K562 (cell line): ENCODE measurements around the gene APIP. TPM values are rescaled to one million over a fixed set of nuclear protein-coding genes. Genes with fewer than 3 reads are reported as not detected.

Experiments used
- ATAC-seq: fragments of 200-7000 bp; cut with Tn5 transposase; 3 replicates; pipeline ENCODE4 v1.9.1; 2020; ENCODE audit warnings: moderate library complexity
- BruUV-seq: library from RNA; stranded (reverse); fragments of 400-500 nt; replicated peaks from 2 replicates; lab custom pipeline; 2021; lab: Mats Ljungman, UMichigan
- CTCF ChIA-PET: fragments of 300-600 bp; formaldehyde crosslinking; extraction: SDS; loops from one replicate; lab custom pipeline; 2021; ENCODE audit warnings: low intra/inter-chr PET ratio; lab: Yijun Ruan, JAX
- POLR2A ChIA-PET: fragments of 300-600, 350-650 bp; sonication (Branson Sonifier 250); formaldehyde crosslinking; extraction: SDS; loops from one replicate; lab custom pipeline; 2021; ENCODE audit warnings: antibody characterized with exemption, inconsistent platforms; lab: Yijun Ruan, JAX
- DNase-seq, 4 experiments: peaks; one replicate each; pipeline versions ENCODE4 v3.0.0 to v3.0.0-alpha.2; 2011 to 2018; ENCODE audit warnings: low spot score in 3 of 4, mixed read lengths in 3 of 4; ENCODE audit errors: extremely low read depth in 1 of 4
- FAIRE-seq: peaks from 2 replicates; lab custom pipeline; 2011; peaks lifted over from hg19 to GRCh38; lab: Jason Lieb, UNC
- H2AFZ ChIP-seq: 2 replicates; pipeline ENCODE4 v1.6.0; 2011; ENCODE audit warnings: low read depth, low read length, control low read depth, inconsistent platforms
- H3K27ac ChIP-seq: fragments of 200-600 bp; 3 replicates; pipeline ENCODE4 v1.8.0; 2011; ENCODE audit warnings: low read depth, mild to moderate bottlenecking, control low read depth, inconsistent platforms, low read length, moderate library complexity, mixed read lengths; ENCODE audit errors: extremely low read depth
- H3K27me3 ChIP-seq, 2 experiments: fragments of 300-600 bp in 1 of 2; 2 replicates in 1 of 2; 3 replicates in 1 of 2; pipeline versions ENCODE4 v1.6.0 to v1.8.0; 2011; ENCODE audit warnings: inconsistent platforms in 2 of 2, low read length in 2 of 2, mild to moderate bottlenecking in 1 of 2, mixed read lengths in 1 of 2, moderate library complexity in 1 of 2; ENCODE audit not compliant: control insufficient read depth in 2 of 2, insufficient read depth in 2 of 2
- H3K36me3 ChIP-seq: fragments of 300-600 bp; 3 replicates; pipeline ENCODE4 v1.8.0; 2011; ENCODE audit warnings: mild to moderate bottlenecking, low read length, inconsistent platforms; ENCODE audit not compliant: control insufficient read depth, insufficient read depth
- H3K4me1 ChIP-seq, 2 experiments: fragments of 200-600 bp in 1 of 2; replicated peaks in 1 of 2; 2 replicates in 1 of 2; 3 replicates in 1 of 2; pipeline versions ENCODE4 v1.5.1 to v1.8.0; 2011; ENCODE audit warnings: inconsistent platforms in 2 of 2, low read length in 2 of 2, mild to moderate bottlenecking in 1 of 2, mixed read lengths in 1 of 2, moderate library complexity in 1 of 2; ENCODE audit not compliant: control insufficient read depth in 2 of 2, insufficient read depth in 2 of 2
- H3K4me2 ChIP-seq: 2 replicates; pipeline ENCODE4 v1.6.1; 2011; ENCODE audit warnings: low read length, control low read depth, inconsistent platforms, mixed read lengths; ENCODE audit not compliant: insufficient read depth
- H3K4me3 ChIP-seq: fragments of 200-600 bp; sonication (generic), shearing (Covaris generic); 2 replicates; pipeline ENCODE4 v1.5.1; 2016; ENCODE audit warnings: control low read depth, inconsistent platforms
- H3K79me2 ChIP-seq: fragments of 200-600 bp; 3 replicates; pipeline ENCODE4 v1.8.0; 2011; ENCODE audit warnings: low read length, inconsistent platforms; ENCODE audit not compliant: control insufficient read depth, insufficient read depth
- H3K9ac ChIP-seq, 2 experiments: 2 replicates each; pipeline versions ENCODE4 v1.6.0 to v1.6.1; 2011; ENCODE audit warnings: low read depth in 2 of 2, low read length in 2 of 2, control low read depth in 1 of 2, inconsistent platforms in 1 of 2, mild to moderate bottlenecking in 1 of 2, mixed read lengths in 1 of 2; ENCODE audit not compliant: insufficient read depth in 1 of 2
- H3K9me1 ChIP-seq: one replicate; pipeline ENCODE4 v1.6.0; 2011; ENCODE audit warnings: inconsistent platforms, mild to moderate bottlenecking, low read length, moderate library complexity; ENCODE audit not compliant: control insufficient read depth, insufficient read depth
- H3K9me3 ChIP-seq: replicated peaks from 2 replicates; pipeline ENCODE4 v1.5.1; 2011; ENCODE audit warnings: low read depth, low read length, inconsistent platforms; ENCODE audit not compliant: control insufficient read depth, insufficient read depth
- H4K20me1 ChIP-seq: replicated peaks from 2 replicates; pipeline ENCODE4 v1.6.1; 2011; ENCODE audit warnings: low read length, inconsistent platforms, mixed read lengths; ENCODE audit not compliant: control insufficient read depth, insufficient read depth
- CTBP1 ChIP-seq: fragments of 450-650 bp; IDR thresholded peaks from 2 replicates; pipeline ENCODE4 v1.6.1; 2016; ENCODE audit warnings: borderline replicate concordance
- L3MBTL2 ChIP-seq: fragments of 450-650 bp; IDR thresholded peaks from 2 replicates; pipeline ENCODE4 v1.6.1; 2016; ENCODE audit warnings: mild to moderate bottlenecking, moderate library complexity
- MEF2A ChIP-seq: IDR thresholded peaks from 2 replicates; pipeline ENCODE4 v1.6.1; 2011; ENCODE audit warnings: low read depth, mild to moderate bottlenecking, low read length, moderate library complexity; ENCODE audit not compliant: control insufficient read depth
- NEUROD1 ChIP-seq: fragments of 150-350 bp; IDR thresholded peaks from 2 replicates; pipeline ENCODE4 v1.6.1; 2014; ENCODE audit warnings: borderline replicate concordance, low read length, low read depth; ENCODE audit not compliant: partially characterized antibody
- NFE2 ChIP-seq: IDR thresholded peaks from 2 replicates; pipeline ENCODE4 v1.6.1; 2014; ENCODE audit warnings: antibody characterized with exemption, low read depth
- NRF1 ChIP-seq, 2 experiments: fragments of 450-650 bp; IDR thresholded peaks in 1 of 2; conservative IDR thresholded peaks in 1 of 2; 2 replicates each; pipeline ENCODE4 v1.6.1; 2014; ENCODE audit warnings: mild to moderate bottlenecking in 2 of 2
- WGBS: fragments of 100-300 bp; shearing (Covaris generic); methylation state at CpG from one replicate; pipeline ENCODE4 v1.1.6; 2016; ENCODE audit warnings: low coverage, mixed read lengths; ENCODE audit not compliant: insufficient coverage; ENCODE audit errors: missing lambda C conversion rate; 5-methylcytosine and 5-hydroxymethylcytosine counted together
- in situ Hi-C: fragments of 300-500 bp; cut with MboI; formaldehyde crosslinking; loops from 4 replicates; pipeline ENCODE4 v1.15.0; 2018; ENCODE audit warnings: inconsistent platforms, mixed read lengths
- intact Hi-C: fragments of 100-400 bp; cut with micrococcal nuclease; formaldehyde crosslinking; loops from 2 replicates; pipeline ENCODE4 v1.14.2; 2022
- polyA plus RNA-seq, 8 experiments: library from polyadenylated mRNA; depleted of rRNA in 4 of 8; stranded (reverse) in 5 of 8; unstranded in 3 of 8; fragments of >200 nt; fragmentation: Nextera tagmentation in 2 of 8; fragmentation: Illumina TruSeq in 1 of 8; extraction: Ambion mirVana in 2 of 8; extraction: Trizol in 1 of 8; gene quantifications; 2 replicates each; pipeline versions ENCODE4 v1.2.1 to v1.2.3, GENCODE V29; 2011 to 2014; ENCODE audit warnings: inconsistent platforms in 1 of 8, missing spikeins in 1 of 8
- total RNA-seq, 7 experiments: library from RNA; depleted of rRNA in 6 of 7; stranded (reverse); fragments of >200 nt in 6 of 7; fragmentation: Illumina TruSeq in 2 of 7; extraction: Trizol in 2 of 7; gene quantifications; 2 replicates each; pipeline versions ENCODE4 v1.2.1 to v1.2.3, GENCODE V29; 2011 to 2021; ENCODE audit warnings: low replicate concordance in 1 of 7

The APIP gene
- total and polyA plus RNA-seq, 9 of the 15 experiments (the other 6 are each of a cell fraction or from before 2014, with no cell fraction given) = 63.7 to 110 (median 82.8) TPM

DNA sequence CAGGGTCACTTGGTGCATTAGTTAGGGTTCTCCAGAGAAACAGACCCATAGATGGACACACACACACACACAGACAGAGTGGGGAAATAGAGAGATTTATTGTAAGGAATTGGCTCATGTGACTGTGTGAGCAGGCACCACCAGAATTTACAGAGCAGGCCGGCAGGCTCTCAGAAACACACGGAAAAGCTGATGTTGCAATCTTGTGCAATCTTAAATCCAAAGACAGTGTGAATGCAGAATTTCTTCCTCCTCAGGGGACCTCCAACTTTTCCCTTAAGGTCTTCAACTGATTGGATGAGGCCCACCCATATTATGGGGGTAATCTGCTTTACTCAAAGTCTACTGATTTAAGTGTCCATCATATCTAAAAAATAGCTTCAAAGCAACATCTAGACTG is 49.8 kb downstream of the APIP start (continued):
- no peak for TF ChIP-seq NEUROD1

DNA sequence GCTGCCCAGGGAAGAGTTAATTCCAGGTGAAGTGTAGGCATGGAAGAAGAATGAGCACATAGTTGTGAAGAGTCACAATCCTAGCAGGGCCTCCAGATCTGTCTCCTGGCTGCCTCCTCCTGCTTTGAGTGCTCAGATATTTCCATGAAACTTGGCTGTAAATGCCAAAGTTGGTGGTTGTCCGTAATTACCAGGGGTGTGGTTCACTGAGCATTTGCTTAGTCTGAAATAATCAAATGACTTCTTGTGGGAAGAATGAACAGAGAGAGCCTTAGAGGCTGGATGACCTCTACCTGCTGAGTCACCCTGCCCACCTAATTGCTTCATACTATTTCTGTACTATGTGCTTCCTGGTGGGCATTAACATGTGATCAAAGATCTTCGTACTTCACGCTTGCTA is 50.9 kb downstream of the APIP start:
- Histone ChIP-seq H2AFZ (no peak overlapping the region), H3K9me3 (no peaks in the 10 kb centered on the region), H3K4me1 (no peaks in the 10 kb centered on the region; a peak in 2 of 5 replicates), H3K9ac (no peak overlapping the region), H3K4me2 (no peak overlapping the region), H3K27me3 (no peaks in the 10 kb centered on the region), H3K4me3 (no peak overlapping the region), H4K20me1 (no peaks in the 10 kb centered on the region), H3K79me2 (no peaks in the 10 kb centered on the region), H3K36me3 (no peaks in the 10 kb centered on the region), H3K9me1 (no peaks in the 10 kb centered on the region), H3K27ac (no peak overlapping the region)
- TF ChIP-seq MEF2A = no peak
- TF ChIP-seq NFE2 = peak; percentile 50
- DNase-seq (no peak), FAIRE-seq (no peak), ATAC-seq (no peak)
- intact Hi-C loops (no loop called here), in situ Hi-C loops (no loop called here)
- BruUV-seq = no TSS peak
- WGBS = 72% methylated on average over 3 of the region's 3 CpGs
- POLR2A ChIA-PET = no interaction called here
- CTCF ChIA-PET = no interaction called here

DNA sequence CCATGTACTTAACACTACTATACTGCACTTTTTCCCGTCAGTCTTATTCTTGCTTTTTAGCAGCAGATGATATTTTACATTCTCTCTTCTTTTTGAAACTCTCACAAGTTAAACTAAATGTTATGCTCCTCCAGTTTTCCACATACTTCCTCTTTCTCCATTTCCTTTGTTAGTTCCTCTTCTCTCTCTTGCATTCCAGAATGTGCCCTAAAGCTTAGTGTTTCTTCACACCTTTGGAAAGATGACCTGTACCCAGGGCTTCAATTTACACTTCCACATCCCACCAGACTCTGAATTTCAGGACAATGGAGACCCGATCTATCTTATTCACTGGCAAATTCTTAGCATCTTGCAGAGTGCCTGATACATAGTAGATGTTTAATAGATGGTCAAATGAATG is 51.8 kb downstream of the APIP start:
- no peak for FAIRE-seq

More for the DNA sequence above, 51.8 kb downstream of the APIP start:
- no peak overlapping the region for H3K9ac ChIP-seq
- H3K9me3 ChIP-seq = no peaks in the 10 kb centered on the region
- ChIA-PET POLR2A (no interaction called here), CTCF (no interaction called here)
- TF ChIP-seq L3MBTL2 (peak; percentile 55), NRF1 (conservative IDR thresholded peaks at IDR 0.05 in 1 of 2, IDR thresholded peaks at IDR 0.05 in 1 of 2) (no peak), CTBP1 (peak; percentile 21; the same call in 1 of the 2 replicates)
- WGBS = 33% methylated on average over 2 of the region's 2 CpGs
- intact Hi-C loops (no loop called here), in situ Hi-C loops (no loop called here)
- no peaks in the 10 kb centered on the region for H3K27me3 ChIP-seq
- no peak overlapping the region for H3K4me3 ChIP-seq
- no peak overlapping the region for H3K4me2 ChIP-seq
- H2AFZ ChIP-seq = peak overlapping the region; percentile 42; the same call in 1 of the 2 replicates
- no peaks in the 10 kb centered on the region for H3K36me3 ChIP-seq
- no peak overlapping the region for H3K27ac ChIP-seq
- no peaks in the 10 kb centered on the region for H3K79me2 ChIP-seq
- H3K9me1 ChIP-seq = no peaks in the 10 kb centered on the region
- no peaks in the 10 kb centered on the region for H4K20me1 ChIP-seq
- DNase-seq (no peak), ATAC-seq (no peak)
- BruUV-seq = no TSS peak
- no peaks in the 10 kb centered on the region; a peak in 2 of 5 replicates for H3K4me1 ChIP-seq
